IMR-90 (cell line): ENCODE results near the gene HGF. TPM values are rescaled to one million over a fixed set of nuclear protein-coding genes. Genes with fewer than 3 reads are reported as not detected.

ENCODE experiments used
- ATAC-seq: fragments of 200-7000 bp; cut with Tn5 transposase; 2 replicates; pipeline ENCODE4 v1.9.1; 2020; ENCODE audit warnings: low read depth, mild to moderate bottlenecking, moderate library complexity
- BruUV-seq: library from RNA; stranded (reverse); fragments of 400-500 nt; replicated peaks from 2 replicates; lab custom pipeline; 2021; lab: Mats Ljungman, UMichigan
- CTCF ChIA-PET: fragments of 300-600 bp; formaldehyde crosslinking; extraction: SDS; loops from one replicate; lab custom pipeline; 2021; ENCODE audit warnings: antibody characterized with exemption; lab: Yijun Ruan, JAX
- POLR2A ChIA-PET: fragments of 300-600 bp; sonication (Branson Sonifier 250); formaldehyde crosslinking; loops from one replicate; lab custom pipeline; 2022; ENCODE audit warnings: antibody characterized with exemption; ENCODE audit not compliant: unreplicated experiment; lab: Charles Lee
- DNase-seq: peaks from one replicate; pipeline ENCODE4 v3.0.0; 2013
- H2AFZ ChIP-seq: replicated peaks from 2 replicates; pipeline ENCODE3; 2013; ENCODE audit warnings: low read length, mild to moderate bottlenecking; ENCODE audit not compliant: poor library complexity
- H2AK5ac ChIP-seq: 2 replicates; pipeline ENCODE4 v1.6.1; 2013; ENCODE audit warnings: low read depth, low read length, inconsistent platforms
- H2AK9ac ChIP-seq: replicated peaks from 2 replicates; pipeline ENCODE3; 2013; ENCODE audit warnings: mild to moderate bottlenecking, low read depth, low read length, moderate library complexity; ENCODE audit not compliant: poor library complexity
- H2BK120ac ChIP-seq: 2 replicates; pipeline ENCODE4 v1.6.1; 2013; ENCODE audit warnings: low read depth, low read length, inconsistent platforms
- H2BK15ac ChIP-seq: 3 replicates; pipeline ENCODE4 v1.6.1; 2013; ENCODE audit warnings: low read depth, low read length, inconsistent platforms
- H2BK20ac ChIP-seq: 2 replicates; pipeline ENCODE4 v1.6.1; 2013; ENCODE audit warnings: low read depth, mild to moderate bottlenecking, inconsistent platforms, low read length, moderate library complexity
- H2BK5ac ChIP-seq: 2 replicates; pipeline ENCODE4 v1.6.1; 2013; ENCODE audit warnings: mild to moderate bottlenecking, low read depth, low read length, inconsistent platforms; ENCODE audit not compliant: poor library complexity, severe bottlenecking
- H3K14ac ChIP-seq: replicated peaks from 2 replicates; pipeline ENCODE4 v1.6.1; 2013; ENCODE audit warnings: low read depth, low read length, inconsistent platforms
- H3K18ac ChIP-seq: 2 replicates; pipeline ENCODE4 v1.6.1; 2013; ENCODE audit warnings: low read depth, low read length, control low read depth
- H3K23ac ChIP-seq: 2 replicates; pipeline ENCODE4 v1.6.1; 2013; ENCODE audit warnings: low read depth, low read length, inconsistent platforms
- H3K27ac ChIP-seq: 2 replicates; pipeline ENCODE4 v1.5.1; 2013; ENCODE audit warnings: mild to moderate bottlenecking, control low read depth, low read length; ENCODE audit not compliant: insufficient read depth
- H3K27me3 ChIP-seq: 2 replicates; pipeline ENCODE4 v1.6.1; 2013; ENCODE audit warnings: low read length; ENCODE audit not compliant: control insufficient read depth, insufficient read depth
- H3K36me3 ChIP-seq: 2 replicates; pipeline ENCODE4 v1.6.1; 2013; ENCODE audit warnings: low read length, mixed read lengths; ENCODE audit not compliant: control insufficient read depth, insufficient read depth
- H3K4ac ChIP-seq: 2 replicates; pipeline ENCODE4 v1.6.1; 2013; ENCODE audit warnings: low read depth, low read length, inconsistent platforms
- H3K4me1 ChIP-seq: 2 replicates; pipeline ENCODE4 v1.6.1; 2013; ENCODE audit warnings: low read length, mixed read lengths; ENCODE audit not compliant: control insufficient read depth, insufficient read depth
- H3K4me2 ChIP-seq: 2 replicates; pipeline ENCODE4 v1.6.1; 2013; ENCODE audit warnings: low read depth, mild to moderate bottlenecking, control low read depth, low read length, moderate library complexity
- H3K4me3 ChIP-seq: 2 replicates; pipeline ENCODE4 v1.5.1; 2013; ENCODE audit warnings: low read depth, mild to moderate bottlenecking, control low read depth, low read length, moderate library complexity; ENCODE audit not compliant: insufficient read depth
- H3K56ac ChIP-seq: 2 replicates; pipeline ENCODE4 v1.6.1; 2013; ENCODE audit warnings: low read length, inconsistent platforms; ENCODE audit not compliant: insufficient read depth; ENCODE audit errors: extremely low read depth
- H3K79me1 ChIP-seq, 2 experiments: 2 replicates each; pipeline ENCODE4 v1.6.1; 2013; ENCODE audit warnings: low read length in 2 of 2, inconsistent platforms in 1 of 2, low read depth in 1 of 2
- H3K9ac ChIP-seq: 2 replicates; pipeline ENCODE4 v1.6.1; 2013; ENCODE audit warnings: low read depth, low read length, control low read depth
- H3K9me1 ChIP-seq: 2 replicates; pipeline ENCODE4 v1.6.1; 2013; ENCODE audit warnings: low read length, inconsistent platforms; ENCODE audit not compliant: insufficient read depth
- H3K9me3 ChIP-seq: 2 replicates; pipeline ENCODE4 v1.6.1; 2013; ENCODE audit warnings: low read length; ENCODE audit not compliant: control insufficient read depth, insufficient read depth
- H4K20me1 ChIP-seq: 2 replicates; pipeline ENCODE4 v1.6.1; 2013; ENCODE audit warnings: low read length, inconsistent platforms; ENCODE audit not compliant: insufficient read depth
- H4K5ac ChIP-seq: 2 replicates; pipeline ENCODE4 v1.6.1; 2013; ENCODE audit warnings: mild to moderate bottlenecking, low read depth, low read length, control low read depth
- H4K8ac ChIP-seq, 2 experiments: 2 replicates each; pipeline ENCODE4 v1.6.1; 2013; ENCODE audit warnings: low read depth in 2 of 2, low read length in 2 of 2, control low read depth in 1 of 2, inconsistent platforms in 1 of 2
- H4K91ac ChIP-seq: 2 replicates; pipeline ENCODE4 v1.6.1; 2013; ENCODE audit warnings: low read depth, low read length, inconsistent platforms; ENCODE audit not compliant: insufficient read depth
- BHLHE40 ChIP-seq: fragments of 150-350 bp; IDR thresholded peaks from 2 replicates; pipeline ENCODE4 v1.6.1; 2016; ENCODE audit warnings: mild to moderate bottlenecking, low read depth, low read length
- CEBPB ChIP-seq: IDR thresholded peaks from 2 replicates; pipeline ENCODE4 v1.6.1; 2012; ENCODE audit warnings: low read depth, low read length, improper control_type of control experiment
- CHD1 ChIP-seq: IDR thresholded peaks from 2 replicates; pipeline ENCODE4 v1.6.1; 2012; ENCODE audit warnings: low read depth, low read length, improper control_type of control experiment
- FOS ChIP-seq: fragments of 150-350 bp; IDR thresholded peaks from 2 replicates; pipeline ENCODE4 v1.6.1; 2016; ENCODE audit warnings: low read depth, low read length
- MAFK ChIP-seq: IDR thresholded peaks from 2 replicates; pipeline ENCODE4 v1.6.1; 2012; ENCODE audit warnings: low read depth, low read length, improper control_type of control experiment
- MAZ ChIP-seq: IDR thresholded peaks from 2 replicates; pipeline ENCODE4 v1.6.1; 2012; ENCODE audit warnings: low read depth, mild to moderate bottlenecking, low read length, improper control_type of control experiment, moderate library complexity, borderline replicate concordance
- MXI1 ChIP-seq: IDR thresholded peaks from 2 replicates; pipeline ENCODE4 v1.6.1; 2012; ENCODE audit warnings: low read depth, mild to moderate bottlenecking, low read length, moderate library complexity, borderline replicate concordance
- NFE2L2 ChIP-seq: fragments of 150-350 bp; IDR thresholded peaks from 2 replicates; pipeline ENCODE4 v1.6.1; 2016; ENCODE audit warnings: low read depth, mild to moderate bottlenecking, low read length
- POLR2A ChIP-seq: IDR thresholded peaks from 2 replicates; pipeline ENCODE4 v1.6.1; 2012; ENCODE audit warnings: mild to moderate bottlenecking, low read depth, low read length
- RAD21 ChIP-seq: IDR thresholded peaks from 2 replicates; pipeline ENCODE4 v1.6.1; 2012; ENCODE audit warnings: low read length, improper control_type of control experiment
- RCOR1 ChIP-seq: IDR thresholded peaks from 2 replicates; pipeline ENCODE4 v1.6.1; 2012; ENCODE audit warnings: mild to moderate bottlenecking, low read length, improper control_type of control experiment; ENCODE audit not compliant: insufficient replicate concordance
- RFX5 ChIP-seq: IDR thresholded peaks from 2 replicates; pipeline ENCODE4 v1.8.0; 2012; ENCODE audit warnings: low read depth, mild to moderate bottlenecking, low read length, moderate library complexity
- SMC3 ChIP-seq: fragments of 150-350 bp; IDR thresholded peaks from 2 replicates; pipeline ENCODE4 v1.6.1; 2016; ENCODE audit warnings: low read depth, mild to moderate bottlenecking, antibody characterized with exemption, low read length, moderate library complexity
- dilution Hi-C: fragments of 300-500 bp; cut with HindIII; formaldehyde crosslinking; loops from one replicate; pipeline ENCODE4 v1.14.3; 2018; ENCODE audit warnings: low sequenced_read_pairs; ENCODE audit not compliant: unreplicated experiment
- in situ Hi-C: fragments of 300-500 bp; cut with MboI; formaldehyde crosslinking; loops from 3 replicates; pipeline ENCODE4 v1.14.3; 2019; ENCODE audit warnings: low sequenced_read_pairs, inconsistent platforms, mixed read lengths
- intact Hi-C: fragments of 100-400 bp; cut with micrococcal nuclease; formaldehyde crosslinking; loops from 2 replicates; pipeline ENCODE4 v1.10.0; 2022
- polyA plus RNA-seq, 3 experiments: library from polyadenylated mRNA; depleted of rRNA; stranded (reverse); fragments of >200 nt; gene quantifications; 2 replicates each; pipeline ENCODE4 v1.2.3, GENCODE V29; 2012; ENCODE audit warnings: low replicate concordance in 1 of 3
- total RNA-seq: library from RNA; depleted of rRNA; stranded (reverse); fragments of >200 nt; gene quantifications from 2 replicates; pipeline ENCODE4 v1.2.3, GENCODE V29; 2012
- TF ChIP-seq, protein P1 (sequence below): fragments of 150-350 bp; IDR thresholded peaks from 2 replicates; pipeline ENCODE4 v1.6.1; 2016; ENCODE audit warnings: low read depth, mild to moderate bottlenecking, low read length, moderate library complexity, borderline replicate concordance
- TF ChIP-seq, protein P2 (sequence below): conservative IDR thresholded peaks from 2 replicates; pipeline ENCODE4 v1.5.1; 2012; ENCODE audit warnings: mild to moderate bottlenecking, low read depth, low read length, improper control_type of control experiment
- TF ChIP-seq, protein P3 (sequence below): fragments of 150-350 bp; IDR thresholded peaks from 2 replicates; pipeline ENCODE4 v1.6.1; 2017; ENCODE audit warnings: mild to moderate bottlenecking, antibody characterized with exemption, low read length, low read depth

HGF gene
- total and polyA plus RNA-seq, 2 of the 4 experiments (the other 2 are of a cell fraction): 16.8 to 50.9 TPM

DNA sequence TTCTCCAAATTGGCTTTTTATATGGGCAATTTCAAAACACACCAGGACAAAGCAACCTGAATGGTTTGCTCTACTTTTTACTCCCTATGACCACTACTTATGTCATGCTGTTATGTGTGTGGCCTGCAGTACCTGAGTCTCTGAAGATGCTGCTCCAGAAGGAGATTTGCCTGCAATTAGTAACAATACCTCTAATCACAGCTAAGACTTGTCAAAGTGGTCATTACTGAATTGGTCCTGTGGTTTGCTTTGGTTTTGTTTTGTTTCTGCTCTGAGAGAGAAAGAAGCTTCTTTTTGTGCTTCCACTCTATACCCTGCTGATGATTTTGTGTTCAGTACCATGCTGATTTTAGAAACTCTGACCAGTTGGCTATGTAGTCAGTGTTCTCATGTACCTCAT is 25.5 kb downstream of the HGF start:
- Histone ChIP-seq H3K9me3 (peaks cover 2% of the 10 kb centered on the region; the same call in 1 of the 2 replicates), H2BK5ac (no peak overlapping the region), H3K23ac (no peak overlapping the region), H2BK120ac (no peak overlapping the region), H3K4me2 (no peak overlapping the region), H3K27ac (no peak overlapping the region), H4K5ac (no peak overlapping the region), H3K4me3 (no peak overlapping the region), H2BK15ac (no peak overlapping the region), H3K14ac (no peak overlapping the region), H3K4ac (no peak overlapping the region), H3K27me3 (no peaks in the 10 kb centered on the region), H3K36me3 (peaks cover 31% of the 10 kb centered on the region), H2AK5ac (no peak overlapping the region), H2AK9ac (no peak overlapping the region), H3K56ac (no peak overlapping the region), H2BK20ac (no peak overlapping the region), H3K9ac (no peak overlapping the region), H3K18ac (no peak overlapping the region), H4K20me1 (no peaks in the 10 kb centered on the region), H3K9me1 (no peaks in the 10 kb centered on the region), H2AFZ (no peak overlapping the region), H4K91ac (no peak overlapping the region), H3K79me1 (no peaks in the 10 kb centered on the region), H4K8ac (0 out of 4 replicates have a peak overlapping the region, but pooled peaks of 1 of the 2 experiments have one; percentile 21), H3K4me1 (no peaks in the 10 kb centered on the region)
- ChIA-PET POLR2A (interaction anchor here (0.6 kb wide), 1 partner anchor 204 kb away, joined by 10 read pairs; no protein-coding TSS in a partner anchor), CTCF (interaction anchor here (0.6 kb wide), 1 partner anchor 230 kb away, joined by 3 read pairs; no protein-coding TSS in a partner anchor)
- ATAC-seq (no peak), DNase-seq (no peak)
- intact Hi-C loops: no loop called here
- no peak for TF ChIP-seq CEBPB
- no peak for TF ChIP-seq RAD21
- TF ChIP-seq RFX5: no peak
- TF ChIP-seq, protein P1, sequence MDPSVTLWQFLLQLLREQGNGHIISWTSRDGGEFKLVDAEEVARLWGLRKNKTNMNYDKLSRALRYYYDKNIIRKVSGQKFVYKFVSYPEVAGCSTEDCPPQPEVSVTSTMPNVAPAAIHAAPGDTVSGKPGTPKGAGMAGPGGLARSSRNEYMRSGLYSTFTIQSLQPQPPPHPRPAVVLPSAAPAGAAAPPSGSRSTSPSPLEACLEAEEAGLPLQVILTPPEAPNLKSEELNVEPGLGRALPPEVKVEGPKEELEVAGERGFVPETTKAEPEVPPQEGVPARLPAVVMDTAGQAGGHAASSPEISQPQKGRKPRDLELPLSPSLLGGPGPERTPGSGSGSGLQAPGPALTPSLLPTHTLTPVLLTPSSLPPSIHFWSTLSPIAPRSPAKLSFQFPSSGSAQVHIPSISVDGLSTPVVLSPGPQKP: no peak
- TF ChIP-seq RCOR1: no peak
- TF ChIP-seq POLR2A: no peak
- no peak for TF ChIP-seq NFE2L2
- TF ChIP-seq MXI1: no peak
- no peak for TF ChIP-seq FOS
- no peak for TF ChIP-seq MAZ
- no peak for TF ChIP-seq SMC3
- TF ChIP-seq, protein P2, sequence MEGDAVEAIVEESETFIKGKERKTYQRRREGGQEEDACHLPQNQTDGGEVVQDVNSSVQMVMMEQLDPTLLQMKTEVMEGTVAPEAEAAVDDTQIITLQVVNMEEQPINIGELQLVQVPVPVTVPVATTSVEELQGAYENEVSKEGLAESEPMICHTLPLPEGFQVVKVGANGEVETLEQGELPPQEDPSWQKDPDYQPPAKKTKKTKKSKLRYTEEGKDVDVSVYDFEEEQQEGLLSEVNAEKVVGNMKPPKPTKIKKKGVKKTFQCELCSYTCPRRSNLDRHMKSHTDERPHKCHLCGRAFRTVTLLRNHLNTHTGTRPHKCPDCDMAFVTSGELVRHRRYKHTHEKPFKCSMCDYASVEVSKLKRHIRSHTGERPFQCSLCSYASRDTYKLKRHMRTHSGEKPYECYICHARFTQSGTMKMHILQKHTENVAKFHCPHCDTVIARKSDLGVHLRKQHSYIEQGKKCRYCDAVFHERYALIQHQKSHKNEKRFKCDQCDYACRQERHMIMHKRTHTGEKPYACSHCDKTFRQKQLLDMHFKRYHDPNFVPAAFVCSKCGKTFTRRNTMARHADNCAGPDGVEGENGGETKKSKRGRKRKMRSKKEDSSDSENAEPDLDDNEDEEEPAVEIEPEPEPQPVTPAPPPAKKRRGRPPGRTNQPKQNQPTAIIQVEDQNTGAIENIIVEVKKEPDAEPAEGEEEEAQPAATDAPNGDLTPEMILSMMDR: no peak
- no peak for TF ChIP-seq CHD1
- TF ChIP-seq MAFK: no peak
- TF ChIP-seq BHLHE40: no peak
- TF ChIP-seq, protein P3, sequence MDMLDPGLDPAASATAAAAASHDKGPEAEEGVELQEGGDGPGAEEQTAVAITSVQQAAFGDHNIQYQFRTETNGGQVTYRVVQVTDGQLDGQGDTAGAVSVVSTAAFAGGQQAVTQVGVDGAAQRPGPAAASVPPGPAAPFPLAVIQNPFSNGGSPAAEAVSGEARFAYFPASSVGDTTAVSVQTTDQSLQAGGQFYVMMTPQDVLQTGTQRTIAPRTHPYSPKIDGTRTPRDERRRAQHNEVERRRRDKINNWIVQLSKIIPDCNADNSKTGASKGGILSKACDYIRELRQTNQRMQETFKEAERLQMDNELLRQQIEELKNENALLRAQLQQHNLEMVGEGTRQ: no peak
- BruUV-seq: no TSS peak
- in situ Hi-C loops: no loop called here
- dilution Hi-C loops: no loop called here
